GM21723 (cell line): ENCODE measurements around the gene INPP5A.
"Not testable (repeated sequence)": the region's sequence is repeated elsewhere in the genome, so short reads cannot be mapped to it uniquely, and the experiment has no call there.

Experiments used
- ATAC-seq: cut with Tn5 transposase; IDR thresholded peaks from one replicate; pipeline ENCODE4 v1.9.1; 2021; ENCODE audit warnings: mild to moderate bottlenecking, moderate library complexity; ENCODE audit not compliant: unreplicated experiment

Gene INPP5A

GRCh38 chr10:132537684-132538001 lies at the start of gene INPP5A:
Gene INPP5A (plus strand): TSS chr10:132537787. CDS start chr10:132538097, 310 bp downstream.
- ATAC-seq = peak; percentile 78

- no peak for ATAC-seq
Measured at GRCh38 chr10:132488231-132488821, 49.3 kb upstream of the INPP5A start.

DNA sequence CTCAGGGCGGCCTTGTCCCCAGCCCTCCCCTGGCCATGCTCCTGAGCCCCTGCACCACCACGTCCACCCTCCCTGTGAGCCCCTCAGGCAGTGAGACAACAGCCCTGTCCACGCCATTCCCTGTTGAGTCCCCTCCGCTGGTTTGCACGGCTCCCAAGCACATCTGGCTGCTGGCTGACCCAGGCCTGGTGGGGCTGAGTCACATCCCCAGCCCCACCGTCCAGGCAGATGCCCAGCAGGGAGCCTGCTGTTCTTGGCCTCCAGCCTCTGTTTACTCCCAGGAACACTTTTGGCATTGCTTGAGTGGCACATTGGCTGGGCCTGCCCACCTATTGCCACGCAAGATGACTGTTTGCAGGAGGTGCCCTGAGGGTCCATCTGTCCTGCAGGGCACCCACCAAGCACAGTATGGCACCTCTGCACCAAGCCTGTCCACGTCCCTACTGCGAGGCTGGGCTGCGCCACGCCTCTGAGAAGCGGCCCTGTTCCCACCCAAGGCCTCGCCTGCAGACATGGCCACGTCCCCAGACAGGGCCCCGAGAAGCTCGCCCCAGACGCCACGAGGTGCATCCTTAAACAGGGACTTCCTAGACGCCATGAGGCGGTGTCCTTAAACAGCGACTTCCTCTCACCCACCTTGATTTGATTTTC lies 48.4 kb upstream of the INPP5A start:
- no peak for ATAC-seq

DNA sequence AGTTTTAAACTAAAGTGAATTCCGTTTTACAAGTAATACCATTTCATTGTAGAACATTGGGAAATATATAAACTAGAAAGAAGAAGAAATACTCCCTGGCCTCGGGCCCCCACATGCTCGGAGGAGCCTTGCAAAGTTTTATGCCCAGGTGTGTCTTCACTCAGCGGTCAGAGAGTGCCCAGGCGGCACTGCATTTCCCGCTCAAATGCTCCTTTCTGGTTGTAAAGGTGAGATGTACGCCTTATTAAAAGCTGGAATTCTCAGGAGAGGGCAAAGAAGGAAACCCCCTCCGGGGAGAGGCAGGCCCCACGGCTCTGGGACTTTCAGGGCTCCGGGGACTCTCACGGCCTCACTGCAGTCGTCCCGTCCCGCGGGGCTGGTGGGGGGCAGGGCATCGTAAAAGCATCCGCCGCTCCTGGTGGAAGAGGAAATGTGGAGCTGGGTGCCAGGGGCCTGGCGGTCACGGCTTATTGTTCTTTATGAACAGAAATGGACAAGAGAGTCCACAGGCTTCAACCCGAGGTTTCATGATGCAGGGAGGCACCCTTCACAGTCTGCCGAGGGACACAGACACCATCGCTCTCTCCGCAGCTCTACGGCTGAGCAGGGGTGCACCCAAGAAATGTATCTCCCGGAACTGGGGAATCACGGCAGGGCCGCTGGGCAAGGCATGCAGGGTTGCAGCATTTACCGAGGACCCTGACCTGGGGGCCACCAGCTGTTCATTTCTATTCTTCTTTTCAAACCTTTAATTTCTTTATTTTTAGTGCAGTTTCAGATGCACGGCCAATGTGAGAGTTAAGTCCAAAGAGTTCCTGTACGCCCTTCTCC lies 47.7 kb upstream of the INPP5A start:
- ATAC-seq = no peak

DNA sequence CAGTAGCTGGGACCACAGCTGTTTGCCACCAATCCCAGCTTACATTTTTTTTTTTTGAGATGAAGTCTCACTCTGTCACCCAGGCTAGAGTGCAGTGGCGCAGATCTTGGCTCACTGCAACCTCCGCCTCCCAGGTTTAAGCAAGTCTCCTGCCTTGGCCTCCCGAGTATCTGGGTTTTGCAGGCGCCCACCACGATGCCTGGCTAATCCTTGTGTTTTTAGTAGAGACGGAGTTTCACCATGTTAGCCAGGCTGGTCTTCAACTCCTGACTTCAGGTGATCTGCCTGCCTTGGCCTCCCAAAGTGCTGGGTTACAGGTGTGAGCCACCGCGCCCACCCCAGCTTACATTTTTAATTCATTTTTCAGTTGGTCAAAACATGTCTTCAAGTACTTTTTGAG lies 46.1 kb upstream of the INPP5A start:
- ATAC-seq = not testable (repeated sequence)

DNA sequence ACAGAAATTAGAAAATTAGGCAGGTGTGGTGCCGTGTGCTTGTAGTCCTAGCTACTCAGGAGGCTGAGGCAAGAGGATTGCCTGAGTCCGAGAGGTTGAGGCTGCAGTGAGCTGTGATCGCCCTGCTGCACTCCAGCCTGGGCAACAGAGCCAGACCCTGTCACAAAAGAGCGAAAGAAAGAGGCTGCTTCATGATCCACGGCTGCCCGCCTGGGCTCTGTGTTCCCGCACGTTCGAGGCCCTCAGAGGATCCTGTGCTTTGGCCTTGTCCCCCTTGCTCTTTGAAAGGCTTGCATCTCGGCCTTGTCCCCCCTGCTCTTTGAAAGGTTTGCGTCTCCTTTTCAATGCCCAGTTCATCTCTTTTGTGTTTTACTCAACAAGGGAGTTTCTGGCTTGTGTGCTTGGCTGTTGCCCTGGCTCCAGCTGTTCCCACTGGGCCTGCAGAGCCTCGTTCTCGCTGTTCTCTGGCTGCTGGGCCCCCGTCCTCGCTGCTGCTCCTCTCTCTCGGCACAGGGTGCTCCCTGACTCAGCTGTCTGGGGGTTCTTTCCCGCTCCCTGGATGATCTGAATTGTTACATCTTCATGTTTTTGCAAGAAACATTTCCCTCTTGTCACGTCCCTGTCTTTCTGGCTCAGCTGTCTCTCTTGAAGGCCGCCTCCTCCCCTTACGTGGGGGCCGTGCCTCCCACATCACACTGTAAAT lies 45.1 kb upstream of the INPP5A start:
- ATAC-seq = no peak

DNA sequence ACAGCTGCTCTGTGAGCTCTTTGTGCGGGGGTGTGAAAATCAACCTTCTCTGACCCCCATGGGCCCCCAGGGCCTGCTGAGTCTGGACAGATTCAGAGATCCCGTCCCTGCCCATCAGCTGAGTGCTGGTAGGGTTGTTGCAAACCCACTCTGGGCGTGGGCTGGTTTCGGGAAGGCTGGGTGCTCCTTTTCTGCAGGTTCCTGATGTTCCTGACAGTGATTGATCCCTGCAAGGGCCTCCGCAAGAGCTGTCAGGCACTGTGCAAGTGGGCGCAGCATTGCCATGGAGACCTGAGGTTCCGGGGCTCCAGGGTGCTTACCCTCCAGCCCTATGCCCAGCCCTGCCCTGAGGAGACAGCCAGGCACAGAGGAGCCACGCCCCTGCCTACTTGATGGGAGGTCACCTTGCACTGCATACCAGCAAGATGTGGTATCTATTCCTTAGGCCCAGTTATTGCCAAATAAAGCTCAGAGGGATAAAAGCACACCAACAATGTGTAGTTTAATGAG lies 44.3 kb upstream of the INPP5A start:
- ATAC-seq = no peak

DNA sequence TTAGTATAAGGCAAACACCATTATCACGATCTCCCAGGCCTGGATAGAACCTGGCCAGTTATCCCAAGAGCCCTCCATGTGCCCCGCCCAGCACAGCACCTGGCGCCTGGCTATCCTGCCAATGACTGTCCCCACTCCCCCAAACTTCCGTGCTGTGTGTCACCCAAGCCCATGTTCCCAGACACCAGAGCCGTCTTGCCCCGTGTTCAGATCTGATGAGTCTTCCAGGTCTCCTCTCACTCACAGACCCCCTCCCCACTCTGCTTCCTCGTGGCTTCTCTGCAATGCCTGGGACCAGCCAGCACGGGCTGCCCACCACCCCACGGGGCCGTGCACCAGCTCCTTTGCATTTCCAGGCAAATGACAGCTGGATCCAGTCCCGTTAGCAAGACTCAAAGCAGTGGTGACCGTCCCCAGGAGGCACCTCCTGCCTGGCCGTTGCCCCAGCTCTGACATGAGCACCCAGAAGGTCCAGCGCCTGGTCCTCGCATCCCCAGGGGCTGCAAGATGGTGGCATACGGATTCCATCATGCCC lies 43.8 kb upstream of the INPP5A start:
- ATAC-seq = no peak

- ATAC-seq = no peak
Measured at GRCh38 chr10:132494866-132495630, 42.5 kb upstream of the INPP5A start.

DNA sequence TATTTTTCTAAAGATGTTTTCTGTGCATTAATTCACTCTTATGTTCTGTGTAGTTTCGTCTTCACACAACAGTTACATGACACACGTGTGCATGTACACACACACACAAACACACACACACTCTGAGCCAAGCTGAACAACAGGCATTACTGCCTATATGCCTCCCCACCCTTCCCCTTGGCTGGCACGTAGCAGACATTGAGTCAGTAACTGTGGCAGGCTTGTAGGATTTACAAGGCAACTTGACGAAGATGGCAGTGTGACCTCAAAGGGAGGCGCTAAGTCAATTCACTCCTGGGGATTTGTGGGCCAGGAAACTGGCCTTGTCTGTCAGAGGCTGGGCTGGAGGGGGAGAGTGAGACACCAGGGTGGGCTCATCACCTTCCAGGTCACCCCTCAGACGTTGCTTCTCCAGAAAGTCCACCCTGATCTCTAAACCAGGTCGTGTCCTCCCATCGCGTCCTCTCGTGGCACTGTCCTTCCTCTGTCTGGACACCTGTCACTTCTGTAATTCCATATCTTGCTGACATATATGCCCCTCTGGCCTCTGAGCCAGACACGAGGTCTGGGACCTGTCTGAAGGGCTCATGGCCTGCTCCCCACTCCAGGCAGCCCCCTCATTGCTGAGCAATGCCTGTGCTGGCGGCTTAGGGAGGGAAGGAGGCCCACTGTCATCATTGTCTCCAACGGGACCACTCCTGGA lies 41.1 kb upstream of the INPP5A start:
- ATAC-seq = no peak

DNA sequence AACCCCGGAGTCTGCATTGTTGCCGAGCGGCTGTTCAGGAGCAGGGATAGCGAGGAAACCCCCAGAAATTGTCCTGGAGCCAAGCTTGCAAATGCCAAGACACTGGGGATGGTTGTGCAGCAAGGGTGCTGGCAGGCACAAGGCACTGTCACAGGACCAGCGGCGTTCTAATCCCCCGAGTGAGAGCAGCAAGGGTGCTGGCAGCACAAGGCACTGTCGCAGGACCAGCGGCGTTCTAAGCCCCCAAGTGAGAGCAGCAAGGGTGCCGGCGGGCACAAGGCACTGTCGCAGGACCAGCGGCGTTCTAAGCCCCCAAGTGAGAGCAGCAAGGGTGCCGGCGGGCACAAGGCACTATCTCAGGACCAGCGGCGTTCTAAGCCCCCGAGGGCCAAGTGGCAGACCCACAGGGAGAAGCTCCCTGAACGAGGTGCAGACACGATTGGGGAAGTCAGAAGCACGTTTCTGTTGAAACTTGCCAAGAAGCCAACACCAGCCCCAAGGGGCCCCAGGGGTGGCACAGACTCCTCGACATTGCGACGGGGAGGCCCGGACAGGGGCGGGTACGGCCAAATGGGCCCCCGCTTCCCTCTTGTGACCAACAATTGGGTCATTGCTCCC lies 40.4 kb upstream of the INPP5A start:
- no peak for ATAC-seq

GRCh38 chr10:132497861-132498561 lies 39.6 kb upstream of the INPP5A start:
- no peak for ATAC-seq

- no peak for ATAC-seq
Measured at GRCh38 chr10:132498562-132499366, 38.8 kb upstream of the INPP5A start.

GRCh38 chr10:132499367-132499685 lies 38.3 kb upstream of the INPP5A start:
- no peak for ATAC-seq

DNA sequence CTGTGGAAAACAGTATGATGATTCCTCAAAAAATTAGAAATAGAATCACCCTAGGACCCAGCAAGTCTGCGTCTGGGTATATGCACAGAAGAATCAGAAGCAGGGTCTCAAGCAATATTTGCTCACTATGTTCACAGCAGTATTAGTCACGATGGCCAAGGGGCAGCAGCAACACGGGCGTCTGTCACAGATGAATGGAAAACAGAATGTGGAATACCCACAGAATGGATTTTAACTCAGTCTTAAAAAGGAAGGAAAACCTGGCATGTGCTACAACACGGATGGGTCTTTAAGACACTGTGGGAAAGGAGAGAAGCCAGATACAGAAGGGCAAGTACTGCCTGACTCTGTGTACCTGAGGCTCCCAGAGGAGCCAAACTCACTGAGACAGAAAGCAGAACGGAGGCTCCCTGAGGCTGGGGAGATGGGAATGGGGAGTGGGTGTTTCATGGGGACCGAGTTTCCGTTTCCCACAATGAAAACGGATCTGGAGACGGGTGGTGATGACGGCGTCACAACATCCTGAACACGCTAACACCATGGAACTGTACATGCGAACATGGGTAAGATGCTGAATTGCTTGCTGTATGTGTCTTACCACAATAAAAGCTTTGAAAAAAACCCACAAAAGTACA lies 36.7 kb upstream of the INPP5A start:
- no peak for ATAC-seq

GRCh38 chr10:132502544-132503300 lies 34.9 kb upstream of the INPP5A start:
- no peak for ATAC-seq
